Cardiac ventricle fibroblast (primary cell): ENCODE data around the gene RFESD. TPM values are rescaled to one million over a fixed set of nuclear protein-coding genes. Genes with fewer than 3 reads are reported as not detected.

ENCODE experiments used
- total RNA-seq: library from RNA; depleted of rRNA; stranded (reverse); fragments of >200 nt; gene quantifications from 2 replicates; pipeline ENCODE4 v1.2.3, GENCODE V29; 2015

The RFESD gene
- total RNA-seq, result 0.78 and 0.81 TPM in 2 replicates

GRCh38 chr5:95646569-95647431 lies at the start of gene RFESD:
RFESD (plus strand) TSS chr5:95646777; CDS start chr5:95652272, 5,495 bp downstream.

GRCh38 chr5:95620030-95620869 lies 26.3 kb upstream of the RFESD start, which contains the start of gene GPR150:
GPR150 (plus strand) TSS chr5:95620087; CDS start chr5:95620276, 189 bp downstream.

GRCh38 chr5:95682891-95683290 lies 36.3 kb downstream of the RFESD start, which contains the start of gene SPATA9:
SPATA9 (minus strand) TSS chr5:95682991; CDS start chr5:95682854, 137 bp downstream.

Other genes starting within 250 kb of the RFESD start
- gene SKIC3, start 91.8 kb upstream of the RFESD start, total RNA-seq, result 48.0 and 49.3 TPM in 2 replicates
- 10.2 and 10.5 TPM in 2 replicates for gene ARSK, start 91.7 kb upstream of the RFESD start, total RNA-seq
- 0.20 and 0.31 TPM in 2 replicates for gene GPR150, start 26.7 kb upstream of the RFESD start, total RNA-seq
- gene SPATA9, start 36.2 kb downstream of the RFESD start, total RNA-seq, result not detected in 2 replicates
- gene RHOBTB3, start 84.6 kb downstream of the RFESD start, total RNA-seq, result 102 and 110 TPM in 2 replicates
- 133 and 258 TPM in 2 replicates for gene GLRX, start 175.9 kb downstream of the RFESD start, total RNA-seq